GM12878 (cell line): ENCODE results near the gene AIRE. TPM values are rescaled to one million over a fixed set of nuclear protein-coding genes. Genes with fewer than 3 reads are reported as not detected.

Experiments
- CUX1 ChIP-seq: IDR thresholded peaks from 2 replicates; pipeline ENCODE4 v1.6.1; 2012; ENCODE audit warnings: improper control_type of control experiment, low read depth, low read length; ENCODE audit not compliant: insufficient replicate concordance
- FOXM1 ChIP-seq: IDR thresholded peaks from 2 replicates; pipeline ENCODE4 v1.6.1; 2012; ENCODE audit warnings: low read depth, mild to moderate bottlenecking, inconsistent platforms, low read length, moderate library complexity
- PKNOX1 ChIP-seq: fragments of 450-650 bp; IDR thresholded peaks from 2 replicates; pipeline ENCODE4 v1.6.1; 2016; ENCODE audit warnings: mild to moderate bottlenecking
- POLR2A ChIP-seq: IDR thresholded peaks from 2 replicates; pipeline ENCODE4 v1.6.1; 2011; ENCODE audit warnings: low read depth, mild to moderate bottlenecking, low read length
- POU2F2 ChIP-seq: IDR thresholded peaks from 3 replicates; pipeline ENCODE4 v1.6.1; 2011; ENCODE audit warnings: low read depth, mild to moderate bottlenecking, low read length, borderline replicate concordance
- SREBF2 ChIP-seq: IDR thresholded peaks from 2 replicates; pipeline ENCODE4 v1.6.1; 2012; ENCODE audit warnings: mild to moderate bottlenecking, low read length
- TAF1 ChIP-seq: IDR thresholded peaks from 2 replicates; pipeline ENCODE4 v1.6.1; 2011; ENCODE audit warnings: mild to moderate bottlenecking, low read depth, low read length, borderline replicate concordance
- polyA plus RNA-seq, 11 experiments: library from polyadenylated mRNA; depleted of rRNA in 4 of 11; unstranded in 6 of 11; stranded (reverse) in 5 of 11; fragments of >200 nt; fragmentation: Nextera tagmentation in 4 of 11; fragmentation: Illumina TruSeq in 1 of 11; extraction: Ambion mirVana in 4 of 11; extraction: Trizol in 1 of 11; gene quantifications; 1 replicate in 1 of 11; 2 replicates in 10 of 11; pipeline versions ENCODE4 v1.2.1 to v1.2.3, GENCODE V29; 2011 to 2016; ENCODE audit warnings: inconsistent platforms in 2 of 11, missing spikeins in 2 of 11, low read depth in 1 of 11
- total RNA-seq, 4 experiments: library from RNA; depleted of rRNA in 3 of 4; stranded (reverse); fragments of >200 nt in 3 of 4; fragmentation: Illumina TruSeq in 1 of 4; extraction: Trizol in 1 of 4; gene quantifications; 2 replicates each; pipeline versions ENCODE4 v1.2.1 to v1.2.3, GENCODE V29; 2013 to 2021

AIRE gene
- total and polyA plus RNA-seq, 10 of the 15 experiments (the other 5 are each of a cell fraction or from before 2014, with no cell fraction given): 0.05 to 0.10 TPM; not detected in 8

- TF ChIP-seq CUX1 (no peak), POLR2A (no peak), SREBF2 (no peak), FOXM1 (no peak), PKNOX1 (no peak), TAF1 (no peak), POU2F2 (no peak)
Measured at GRCh38 chr21:44275041-44275440, 10.6 kb upstream of the AIRE start (continued).
